GM18517 (cell line): ENCODE results near the gene PKHD1.
A peak's percentile ranks its signal among the peaks of the same experiment; 100 is the strongest.

Source experiments
- ATAC-seq: cut with Tn5 transposase; IDR thresholded peaks from one replicate; pipeline ENCODE4 v1.9.1; 2021; ENCODE audit warnings: mild to moderate bottlenecking, moderate library complexity; ENCODE audit not compliant: unreplicated experiment

Gene PKHD1

GRCh38 chr6:51718533-51718932 lies 368.9 kb downstream of the PKHD1 start:
- ATAC-seq: no peak

GRCh38 chr6:51717477-51717876 lies 369.9 kb downstream of the PKHD1 start:
- no peak for ATAC-seq

- no peak for ATAC-seq
Measured at GRCh38 chr6:51711876-51712275, 375.5 kb downstream of the PKHD1 start.

GRCh38 chr6:51706086-51706485 lies 381.3 kb downstream of the PKHD1 start:
- ATAC-seq: no peak

GRCh38 chr6:51704932-51705540 lies 382.4 kb downstream of the PKHD1 start:
- no peak for ATAC-seq

GRCh38 chr6:51702851-51703250 lies 384.6 kb downstream of the PKHD1 start:
- ATAC-seq: no peak

- no peak for ATAC-seq
Measured at GRCh38 chr6:51684603-51685002, 402.8 kb downstream of the PKHD1 start.

GRCh38 chr6:51684038-51684437 lies 403.4 kb downstream of the PKHD1 start:
- ATAC-seq: no peak

GRCh38 chr6:51678905-51679620 lies 408.4 kb downstream of the PKHD1 start:
- peak; percentile 83 for ATAC-seq

- no peak for ATAC-seq
Measured at GRCh38 chr6:51678274-51678673, 409.1 kb downstream of the PKHD1 start.

- ATAC-seq: no peak
Measured at GRCh38 chr6:51675922-51676275, 411.5 kb downstream of the PKHD1 start.

- ATAC-seq: no peak
Measured at GRCh38 chr6:51675020-51675921, 412.1 kb downstream of the PKHD1 start.

GRCh38 chr6:51663525-51663924 lies 423.9 kb downstream of the PKHD1 start:
- no peak for ATAC-seq

GRCh38 chr6:51660767-51661166 lies 426.6 kb downstream of the PKHD1 start:
- no peak for ATAC-seq

GRCh38 chr6:51657491-51657890 lies 429.9 kb downstream of the PKHD1 start:
- no peak for ATAC-seq

- no peak for ATAC-seq
Measured at GRCh38 chr6:51655517-51655916, 431.9 kb downstream of the PKHD1 start.

GRCh38 chr6:51654647-51655046 lies 432.8 kb downstream of the PKHD1 start:
- ATAC-seq: no peak

- no peak for ATAC-seq
Measured at GRCh38 chr6:51651132-51651817, 436.1 kb downstream of the PKHD1 start.

GRCh38 chr6:51648774-51649173 lies 438.6 kb downstream of the PKHD1 start:
- ATAC-seq: no peak

- no peak for ATAC-seq
Measured at GRCh38 chr6:51648236-51648635, 439.2 kb downstream of the PKHD1 start.

GRCh38 chr6:51644426-51644825 lies 443.0 kb downstream of the PKHD1 start:
- no peak for ATAC-seq
